Panc1 (cell line): ENCODE data around the gene OR4A16. TPM values are rescaled to one million over a fixed set of nuclear protein-coding genes. Genes with fewer than 3 reads are reported as not detected.

Experiments used
- ATAC-seq: fragments of 200-7000 bp; cut with Tn5 transposase; 2 replicates; pipeline ENCODE4 v1.9.1; 2020; ENCODE audit warnings: mild to moderate bottlenecking, moderate library complexity
- BruUV-seq: library from RNA; stranded (reverse); fragments of 400-500 nt; replicated peaks from 2 replicates; lab custom pipeline; 2021; lab: Mats Ljungman, UMichigan
- CTCF ChIA-PET: fragments of 300-600 bp; sonication (Branson Sonifier 250); formaldehyde crosslinking; loops from one replicate; lab custom pipeline; 2022; ENCODE audit warnings: antibody characterized with exemption; lab: Charles Lee
- POLR2A ChIA-PET: fragments of 300-600 bp; sonication (Branson Sonifier 250); formaldehyde crosslinking; loops from one replicate; lab custom pipeline; 2022; ENCODE audit warnings: antibody characterized with exemption; lab: Charles Lee
- DNase-seq: peaks from one replicate; pipeline ENCODE4 v3.0.0-alpha.2; 2010; ENCODE audit warnings: low read depth, low spot score
- H3K27ac ChIP-seq: 2 replicates; pipeline ENCODE4 v1.5.1; 2011; ENCODE audit warnings: mild to moderate bottlenecking, low read length, inconsistent platforms
- H3K27me3 ChIP-seq: fragments of 200-500 bp; sonication (Bioruptor generic); 2 replicates; pipeline ENCODE4 v1.6.0; 2014; ENCODE audit warnings: low read length, inconsistent platforms; ENCODE audit not compliant: control insufficient read depth, insufficient read depth
- H3K36me3 ChIP-seq: fragments of 200-500 bp; sonication (Bioruptor generic); 2 replicates; pipeline ENCODE4 v1.5.1; 2014; ENCODE audit warnings: inconsistent platforms, mild to moderate bottlenecking, low read length, moderate library complexity; ENCODE audit not compliant: control insufficient read depth, insufficient read depth
- H3K4me1 ChIP-seq: 2 replicates; pipeline ENCODE4 v1.5.1; 2011; ENCODE audit warnings: inconsistent platforms, mild to moderate bottlenecking, low read length, moderate library complexity; ENCODE audit not compliant: control insufficient read depth, insufficient read depth
- H3K4me3 ChIP-seq, 2 experiments: 2 replicates each; pipeline ENCODE4 v1.5.1; 2011 to 2012; ENCODE audit warnings: low read depth in 2 of 2, low read length in 2 of 2, mild to moderate bottlenecking in 2 of 2, inconsistent platforms in 1 of 2, moderate library complexity in 1 of 2
- H3K9me3 ChIP-seq: fragments of 200-500 bp; sonication (Bioruptor generic); 2 replicates; pipeline ENCODE4 v1.5.1; 2014; ENCODE audit warnings: low read depth, mild to moderate bottlenecking, inconsistent platforms, low read length, moderate library complexity; ENCODE audit not compliant: control insufficient read depth, insufficient read depth
- CTCF ChIP-seq: fragments of 450-650 bp; IDR thresholded peaks from 2 replicates; pipeline ENCODE4 v1.5.1; 2017; ENCODE audit warnings: mild to moderate bottlenecking
- REST ChIP-seq, 2 experiments: IDR thresholded peaks; 2 replicates each; pipeline ENCODE4 v1.6.1; 2011 to 2012; ENCODE audit warnings: low read depth in 2 of 2, control low read depth in 1 of 2, low read length in 1 of 2, mild to moderate bottlenecking in 1 of 2, moderate library complexity in 1 of 2; ENCODE audit not compliant: insufficient read depth in 1 of 2
- SIN3A ChIP-seq: IDR thresholded peaks from 2 replicates; pipeline ENCODE4 v1.6.1; 2012; ENCODE audit warnings: low read depth, mild to moderate bottlenecking, low read length, moderate library complexity, borderline replicate concordance; ENCODE audit not compliant: insufficient read depth
- in situ Hi-C: cut with HindIII; loops from 2 replicates; pipeline ENCODE4 v1.10.0; 2016; ENCODE audit warnings: low sequenced_read_pairs, low pct_unique_long_range_greater_than_20kb
- intact Hi-C: fragments of 100-400 bp; cut with micrococcal nuclease; formaldehyde crosslinking; loops from one replicate; pipeline ENCODE4 v1.10.0; 2022; ENCODE audit not compliant: unreplicated experiment
- total RNA-seq: library from RNA; stranded (reverse); gene quantifications from one replicate; pipeline ENCODE4 v1.2.1, GENCODE V29; 2021; ENCODE audit not compliant: unreplicated experiment

The OR4A16 gene
- total RNA-seq, 1 experiment from 2014 or later = not detected

- in situ Hi-C loops = no loop called here
- no peaks in the 10 kb centered on the region; the same call in 1 of the 2 replicates for H3K9me3 ChIP-seq
- TF ChIP-seq CTCF (peak; percentile 28; the same call in 1 of the 2 replicates), REST (IDR thresholded peaks at IDR 0.05; ENCODE audit: insufficient read depth in 1 of 2, low read depth in 2 of 2, low read length in 1 of 2) (no peak)
- BruUV-seq = no TSS peak
- H3K4me3 ChIP-seq = no peak overlapping the region
- no peaks in the 10 kb centered on the region for H3K27me3 ChIP-seq
- H3K27ac ChIP-seq = no peak overlapping the region
- DNase-seq = no peak
- no peaks in the 10 kb centered on the region for H3K4me1 ChIP-seq
- intact Hi-C loops = loop anchor here (10.0 kb wide), 2 partner anchors 53 to 183 kb away; no protein-coding TSS in a partner anchor
- POLR2A ChIA-PET = no interaction called here
- ATAC-seq = no peak
- CTCF ChIA-PET = no interaction called here
- H3K36me3 ChIP-seq = no peaks in the 10 kb centered on the region
Measured at GRCh38 chr11:55357560-55358184, 14.7 kb downstream of the OR4A16 start.

- no peak for ATAC-seq
Measured at GRCh38 chr11:55367674-55368073, 24.7 kb downstream of the OR4A16 start, which contains the start of gene OR4A15. Gene OR4A15, plus strand, starts transcription at chr11:55367974. Its CDS starts 0 bp downstream, at chr11:55367974.

More at GRCh38 chr11:55367674-55368073, 24.7 kb downstream of the OR4A16 start, which contains the start of gene OR4A15:
- POLR2A ChIA-PET = no interaction called here
- H3K27me3 ChIP-seq = no peaks in the 10 kb centered on the region
- no peaks in the 10 kb centered on the region for H3K36me3 ChIP-seq
- no peak within 1 kb of the TSS for H3K4me3 ChIP-seq
- no peak for DNase-seq
- H3K4me1 ChIP-seq = no peaks in the 10 kb centered on the region
- H3K27ac ChIP-seq = no peak within 1 kb of the TSS
- CTCF ChIA-PET = no interaction called here
- intact Hi-C loops = loop anchor here (10.0 kb wide), 1 partner anchor 237 kb away; the partner anchor contains the start of gene OR4C11
- H3K9me3 ChIP-seq = no peaks in the 10 kb centered on the region
- no peak for TF ChIP-seq SIN3A
- in situ Hi-C loops = no loop called here
- no TSS peak for BruUV-seq

Other genes starting within 250 kb of the OR4A16 start
- gene TRIM48, start 81.0 kb upstream of the OR4A16 start, total RNA-seq = not detected
- gene OR4A15, start 24.8 kb downstream of the OR4A16 start, total RNA-seq = not detected
- gene OR4C15, start 211.3 kb downstream of the OR4A16 start, total RNA-seq = not detected
- gene OR4C16, start 228.9 kb downstream of the OR4A16 start, total RNA-seq = not detected